ENCODE data around the gene AFDN. TPM values are rescaled to one million over a fixed set of nuclear protein-coding genes. Genes with fewer than 3 reads are reported as not detected.

The AFDN gene
- polyA plus RNA-seq, 1 experiment = 20.4 TPM

DNA sequence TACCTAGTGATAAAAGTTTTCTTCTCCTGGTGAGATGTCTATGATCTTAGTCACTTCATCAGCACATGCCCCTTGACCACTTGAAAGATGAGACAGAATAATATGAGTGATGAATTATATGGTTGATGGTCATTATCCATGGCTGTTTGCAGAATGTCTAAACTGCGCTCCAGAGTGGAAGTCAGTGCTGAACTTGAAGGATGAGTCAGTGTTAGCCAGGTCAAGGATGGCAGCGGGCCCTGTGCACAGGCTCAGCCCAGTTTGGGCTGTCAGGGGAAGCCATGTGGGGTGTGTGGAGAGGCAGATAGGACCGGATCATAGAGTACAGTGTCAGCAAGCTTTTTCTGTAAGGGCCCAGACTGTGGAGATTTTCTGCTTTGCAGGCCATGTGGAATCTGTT is 103.6 kb downstream of the AFDN start:
- no peaks in the 10 kb centered on the region for H3K27me3 ChIP-seq (ENCODE audit: control insufficient read depth, insufficient read depth, low read length)
- TF ChIP-seq, protein P1, sequence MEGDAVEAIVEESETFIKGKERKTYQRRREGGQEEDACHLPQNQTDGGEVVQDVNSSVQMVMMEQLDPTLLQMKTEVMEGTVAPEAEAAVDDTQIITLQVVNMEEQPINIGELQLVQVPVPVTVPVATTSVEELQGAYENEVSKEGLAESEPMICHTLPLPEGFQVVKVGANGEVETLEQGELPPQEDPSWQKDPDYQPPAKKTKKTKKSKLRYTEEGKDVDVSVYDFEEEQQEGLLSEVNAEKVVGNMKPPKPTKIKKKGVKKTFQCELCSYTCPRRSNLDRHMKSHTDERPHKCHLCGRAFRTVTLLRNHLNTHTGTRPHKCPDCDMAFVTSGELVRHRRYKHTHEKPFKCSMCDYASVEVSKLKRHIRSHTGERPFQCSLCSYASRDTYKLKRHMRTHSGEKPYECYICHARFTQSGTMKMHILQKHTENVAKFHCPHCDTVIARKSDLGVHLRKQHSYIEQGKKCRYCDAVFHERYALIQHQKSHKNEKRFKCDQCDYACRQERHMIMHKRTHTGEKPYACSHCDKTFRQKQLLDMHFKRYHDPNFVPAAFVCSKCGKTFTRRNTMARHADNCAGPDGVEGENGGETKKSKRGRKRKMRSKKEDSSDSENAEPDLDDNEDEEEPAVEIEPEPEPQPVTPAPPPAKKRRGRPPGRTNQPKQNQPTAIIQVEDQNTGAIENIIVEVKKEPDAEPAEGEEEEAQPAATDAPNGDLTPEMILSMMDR (IDR thresholded peaks at IDR 0.05; ENCODE audit: insufficient read depth, low read depth, low read length) = no peak
- CTCF ChIA-PET = no interaction called here
- peaks cover 2% of the 10 kb centered on the region; the same call in 1 of the 2 replicates for H3K36me3 ChIP-seq (ENCODE audit: control insufficient read depth, insufficient read depth, low read length)
- DNase-seq (ENCODE audit: low read depth) = no peak
- POLR2A ChIA-PET = no interaction called here
- no peak overlapping the region for H3K4me3 ChIP-seq (ENCODE audit: low read depth, low read length)

DNA sequence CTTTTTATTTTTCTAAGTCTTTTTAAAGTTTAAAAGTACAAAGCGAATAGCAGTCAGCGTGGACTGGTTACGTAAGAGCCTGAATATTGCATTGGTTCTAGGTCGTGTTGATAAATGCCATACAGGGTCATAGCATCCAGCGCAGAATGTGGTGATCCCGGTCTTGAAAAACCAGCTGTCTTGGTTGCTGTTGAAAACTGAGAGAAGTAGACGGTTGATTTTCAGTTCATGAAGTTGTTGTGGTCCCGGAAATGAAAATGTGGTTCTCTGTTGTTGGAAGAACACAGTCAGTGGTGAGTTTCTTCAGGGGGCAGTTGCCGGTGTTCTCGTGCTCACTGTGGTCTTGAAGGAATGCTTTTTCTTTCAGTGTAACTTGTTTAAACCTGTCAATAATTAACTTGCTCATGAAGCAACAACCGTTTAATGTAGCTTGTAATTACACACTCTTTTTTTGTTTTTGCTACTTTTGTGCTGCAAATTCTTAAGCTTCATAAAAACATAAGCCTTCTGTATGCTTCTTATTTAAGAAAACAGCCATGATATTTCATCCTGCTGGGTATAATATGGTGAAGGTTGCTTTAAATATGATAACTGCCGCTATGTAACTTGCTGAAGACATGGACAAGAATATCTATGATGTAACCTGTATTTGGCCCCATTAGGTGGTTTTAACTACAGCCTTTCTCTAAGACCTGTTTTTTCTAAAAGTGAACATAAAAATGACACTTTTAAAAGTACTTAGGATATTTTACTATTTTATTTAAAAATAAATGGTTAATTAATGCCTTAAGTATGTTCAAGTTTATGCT is 106.0 kb downstream of the AFDN start:
- POLR2A ChIA-PET = no interaction called here

DNA sequence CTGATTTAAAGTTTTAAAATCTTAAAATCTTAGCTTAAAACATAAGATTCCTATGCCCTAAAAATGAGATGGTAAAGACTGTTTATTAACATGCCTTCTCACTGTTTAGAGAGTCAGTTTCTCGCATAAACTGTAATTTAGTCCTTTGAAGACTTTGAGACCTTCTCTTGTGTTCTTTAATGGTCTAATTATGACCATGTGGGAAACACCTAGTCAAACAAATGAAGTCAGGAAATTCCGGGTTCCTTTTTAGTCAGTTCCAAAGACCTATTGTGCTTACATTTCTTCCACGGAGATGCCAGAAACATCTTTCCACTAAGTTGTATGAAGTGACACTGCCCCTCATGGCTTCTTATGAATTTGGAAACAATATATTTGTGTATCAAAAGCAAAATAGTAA is 106.6 kb downstream of the AFDN start:
- no peak for DNase-seq (ENCODE audit: low read depth)
- H3K4me3 ChIP-seq (ENCODE audit: low read depth, low read length) = no peak overlapping the region
- ChIA-PET POLR2A (no interaction called here), CTCF (no interaction called here)
- H3K27me3 ChIP-seq (ENCODE audit: control insufficient read depth, insufficient read depth, low read length) = no peaks in the 10 kb centered on the region
- H3K36me3 ChIP-seq (ENCODE audit: control insufficient read depth, insufficient read depth, low read length) = no peaks in the 10 kb centered on the region; the same call in 1 of the 2 replicates
- TF ChIP-seq, protein P1 (IDR thresholded peaks at IDR 0.05; ENCODE audit: insufficient read depth, low read depth, low read length) = no peak

More for the DNA sequence above, 106.0 kb downstream of the AFDN start:
- no peaks in the 10 kb centered on the region for H3K27me3 ChIP-seq (ENCODE audit: control insufficient read depth, insufficient read depth, low read length)
- no peak for DNase-seq (ENCODE audit: low read depth)
- no peaks in the 10 kb centered on the region; the same call in 1 of the 2 replicates for H3K36me3 ChIP-seq (ENCODE audit: control insufficient read depth, insufficient read depth, low read length)
- H3K4me3 ChIP-seq (ENCODE audit: low read depth, low read length) = no peak overlapping the region
- TF ChIP-seq, protein P1 (IDR thresholded peaks at IDR 0.05; ENCODE audit: insufficient read depth, low read depth, low read length) = no peak
- CTCF ChIA-PET = interaction anchor here (0.8 kb wide), 1 partner anchor 170 kb away, joined by 3 read pairs; no protein-coding TSS in a partner anchor

DNA sequence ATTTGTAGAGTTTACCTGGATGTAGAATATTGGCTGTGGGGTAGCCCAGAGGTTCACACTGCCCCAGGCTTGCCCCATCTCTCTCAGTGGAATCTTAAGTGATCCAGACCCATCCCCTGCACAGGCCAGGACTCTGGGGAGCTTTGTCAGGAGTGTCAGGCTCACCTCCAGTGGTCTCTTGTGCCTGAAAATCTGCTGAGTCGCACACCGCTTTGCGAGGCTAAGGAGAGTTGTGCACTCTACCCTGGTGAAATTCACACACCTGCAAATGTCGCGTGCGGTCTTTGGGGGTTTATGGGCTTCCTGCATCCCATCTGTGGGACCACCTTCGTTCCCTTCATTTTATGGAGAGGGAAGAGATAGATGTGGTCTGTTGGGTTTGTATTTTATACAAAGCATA is 107.1 kb downstream of the AFDN start:
- H3K4me3 ChIP-seq (ENCODE audit: low read depth, low read length) = no peak overlapping the region
- TF ChIP-seq, protein P1 (IDR thresholded peaks at IDR 0.05; ENCODE audit: insufficient read depth, low read depth, low read length) = no peak
- no peaks in the 10 kb centered on the region for H3K27me3 ChIP-seq (ENCODE audit: control insufficient read depth, insufficient read depth, low read length)
- POLR2A ChIA-PET = no interaction called here
- DNase-seq (ENCODE audit: low read depth) = no peak
- CTCF ChIA-PET = no interaction called here
- no peaks in the 10 kb centered on the region; the same call in none of the 2 replicates for H3K36me3 ChIP-seq (ENCODE audit: control insufficient read depth, insufficient read depth, low read length)

DNA sequence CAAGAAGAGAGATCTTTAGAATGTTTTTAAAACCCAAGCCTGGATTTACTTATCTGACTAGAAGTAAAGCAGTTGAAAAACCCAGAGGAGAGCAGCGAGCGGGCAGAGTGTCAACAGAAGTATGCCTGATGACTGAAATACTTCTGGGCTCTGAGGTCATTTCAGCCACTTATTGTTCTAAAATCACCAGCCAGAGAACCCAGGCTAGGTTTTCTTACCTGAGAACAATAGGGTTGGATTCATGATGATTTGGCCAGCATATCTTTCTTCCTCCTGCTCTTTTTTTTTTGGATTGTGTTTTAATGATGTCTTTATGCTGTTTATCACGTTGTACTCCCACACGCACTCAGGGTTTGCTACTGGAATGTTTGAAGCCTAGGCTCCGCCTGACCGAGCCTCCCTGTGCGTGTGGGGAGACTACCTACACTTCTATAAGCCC is 107.7 kb downstream of the AFDN start:
- Histone ChIP-seq H3K4me3 (ENCODE audit: low read depth, low read length) (no peak overlapping the region), H3K36me3 (ENCODE audit: control insufficient read depth, insufficient read depth, low read length) (no peaks in the 10 kb centered on the region; the same call in none of the 2 replicates), H3K27me3 (ENCODE audit: control insufficient read depth, insufficient read depth, low read length) (no peaks in the 10 kb centered on the region)
- ChIA-PET POLR2A (no interaction called here), CTCF (interaction anchor here (1.4 kb wide), 1 partner anchor 11 kb away, joined by 3 read pairs; no protein-coding TSS in a partner anchor)
- DNase-seq (ENCODE audit: low read depth) = no peak
- TF ChIP-seq, protein P1 (IDR thresholded peaks at IDR 0.05; ENCODE audit: insufficient read depth, low read depth, low read length) = no peak
